OCI-LY1 (cell line): ENCODE measurements around the gene RIPK3.
"Not testable (repeated sequence)": the region's sequence is repeated elsewhere in the genome, so short reads cannot be mapped to it uniquely, and the experiment has no call there.

Experiments used
- EZH2 ChIP-seq: fragments of 200-600 bp; sonication (generic), shearing (Covaris generic); IDR thresholded peaks from 2 replicates; pipeline ENCODE4 v1.8.0; 2017; ENCODE audit warnings: borderline replicate concordance, mixed run types, mild to moderate bottlenecking, antibody characterized with exemption, low read length, moderate library complexity, mixed read lengths
- TF ChIP-seq, protein P1 (sequence below): fragments of 200-600 bp; sonication (generic), shearing (Covaris generic); IDR thresholded peaks from 2 replicates; pipeline ENCODE4 v1.5.1; 2017; ENCODE audit warnings: mild to moderate bottlenecking, antibody characterized with exemption, low read length, moderate library complexity, mixed read lengths

DNA sequence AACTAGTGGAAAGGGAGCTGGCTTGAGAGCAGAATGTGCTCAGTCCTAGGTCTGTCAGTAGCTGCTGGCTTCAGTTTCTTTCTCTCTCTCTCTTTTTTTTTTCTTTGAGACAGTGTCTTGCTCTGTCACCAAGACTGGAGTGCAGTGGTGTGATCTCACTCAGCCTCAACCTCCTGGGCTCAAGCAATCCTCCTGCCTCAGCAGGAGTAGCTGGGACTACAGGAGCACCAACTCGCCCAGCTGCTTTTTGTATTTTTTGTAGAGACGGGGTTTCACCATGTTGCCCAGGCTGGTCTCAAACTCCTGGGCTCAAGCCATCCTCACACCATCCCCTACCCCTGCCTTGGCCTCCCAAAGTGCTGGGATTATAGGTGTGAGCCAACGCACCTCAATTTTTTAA lies 31.8 kb upstream of the RIPK3 start:
- TF ChIP-seq, protein P1, sequence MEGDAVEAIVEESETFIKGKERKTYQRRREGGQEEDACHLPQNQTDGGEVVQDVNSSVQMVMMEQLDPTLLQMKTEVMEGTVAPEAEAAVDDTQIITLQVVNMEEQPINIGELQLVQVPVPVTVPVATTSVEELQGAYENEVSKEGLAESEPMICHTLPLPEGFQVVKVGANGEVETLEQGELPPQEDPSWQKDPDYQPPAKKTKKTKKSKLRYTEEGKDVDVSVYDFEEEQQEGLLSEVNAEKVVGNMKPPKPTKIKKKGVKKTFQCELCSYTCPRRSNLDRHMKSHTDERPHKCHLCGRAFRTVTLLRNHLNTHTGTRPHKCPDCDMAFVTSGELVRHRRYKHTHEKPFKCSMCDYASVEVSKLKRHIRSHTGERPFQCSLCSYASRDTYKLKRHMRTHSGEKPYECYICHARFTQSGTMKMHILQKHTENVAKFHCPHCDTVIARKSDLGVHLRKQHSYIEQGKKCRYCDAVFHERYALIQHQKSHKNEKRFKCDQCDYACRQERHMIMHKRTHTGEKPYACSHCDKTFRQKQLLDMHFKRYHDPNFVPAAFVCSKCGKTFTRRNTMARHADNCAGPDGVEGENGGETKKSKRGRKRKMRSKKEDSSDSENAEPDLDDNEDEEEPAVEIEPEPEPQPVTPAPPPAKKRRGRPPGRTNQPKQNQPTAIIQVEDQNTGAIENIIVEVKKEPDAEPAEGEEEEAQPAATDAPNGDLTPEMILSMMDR, result not testable (repeated sequence)
- TF ChIP-seq EZH2, result not testable (repeated sequence)
